KBM-7 (cell line): ENCODE data around the gene AFF2.

Experiments used
- DNase-seq: peaks from one replicate; pipeline ENCODE4 v3.0.0-alpha.2; 2015
- in situ Hi-C: fragments of 300-500 bp; cut with MboI; formaldehyde crosslinking; loops from 2 replicates; pipeline ENCODE4 v1.14.3; 2020; ENCODE audit warnings: low sequenced_read_pairs, low pct_unique_long_range_greater_than_20kb, mixed read lengths

Gene AFF2

GRCh38 chrX:148933881-148934280, 433.5 kb downstream of the AFF2 start:
- DNase-seq, result no peak
- in situ Hi-C loops, result no loop called here

- no peak for DNase-seq
- in situ Hi-C loops, result no loop called here
Observed at GRCh38 chrX:148938348-148938747, 437.9 kb downstream of the AFF2 start.

GRCh38 chrX:148940411-148940996, 440.1 kb downstream of the AFF2 start:
- in situ Hi-C loops, result no loop called here
- peak; percentile 8 for DNase-seq

GRCh38 chrX:148942754-148943153, 442.3 kb downstream of the AFF2 start:
- no peak for DNase-seq

GRCh38 chrX:148947399-148947975, 447.1 kb downstream of the AFF2 start:
- in situ Hi-C loops, result no loop called here
- DNase-seq, result no peak

More at GRCh38 chrX:148942754-148943153, 442.3 kb downstream of the AFF2 start:
- in situ Hi-C loops, result no loop called here

- in situ Hi-C loops, result no loop called here
- DNase-seq, result no peak
Observed at GRCh38 chrX:148956352-148956751, 455.9 kb downstream of the AFF2 start.

- no peak for DNase-seq
Observed at GRCh38 chrX:148958901-148959300, 458.5 kb downstream of the AFF2 start.

GRCh38 chrX:148960060-148960459, 459.6 kb downstream of the AFF2 start:
- DNase-seq, result no peak
- in situ Hi-C loops, result no loop called here

More at GRCh38 chrX:148958901-148959300, 458.5 kb downstream of the AFF2 start:
- in situ Hi-C loops, result no loop called here

GRCh38 chrX:148961985-148962384, 461.6 kb downstream of the AFF2 start:
- in situ Hi-C loops, result no loop called here
- no peak for DNase-seq

- in situ Hi-C loops, result no loop called here
- no peak for DNase-seq
Observed at GRCh38 chrX:148976571-148977400, 476.4 kb downstream of the AFF2 start.

- DNase-seq, result no peak
- in situ Hi-C loops, result no loop called here
Observed at GRCh38 chrX:148979786-148980185, 479.4 kb downstream of the AFF2 start.

GRCh38 chrX:148984238-148984637, 483.8 kb downstream of the AFF2 start:
- in situ Hi-C loops, result no loop called here
- DNase-seq, result no peak

- in situ Hi-C loops, result no loop called here
- no peak for DNase-seq
Observed at GRCh38 chrX:148991502-148991901, 491.1 kb downstream of the AFF2 start.

GRCh38 chrX:148995661-148996060, 495.2 kb downstream of the AFF2 start:
- in situ Hi-C loops, result no loop called here
- DNase-seq, result no peak

GRCh38 chrX:149002320-149002719, 501.9 kb downstream of the AFF2 start:
- DNase-seq, result no peak
- in situ Hi-C loops, result no loop called here

GRCh38 chrX:149003863-149004660, 503.6 kb downstream of the AFF2 start:
- DNase-seq, result no peak
- in situ Hi-C loops, result no loop called here

GRCh38 chrX:149004936-149005335, 504.5 kb downstream of the AFF2 start:
- in situ Hi-C loops, result no loop called here
- peak; percentile 1 for DNase-seq

GRCh38 chrX:149006235-149006634, 505.8 kb downstream of the AFF2 start:
- in situ Hi-C loops, result no loop called here
- no peak for DNase-seq

GRCh38 chrX:149007423-149007822, 507.0 kb downstream of the AFF2 start:
- in situ Hi-C loops, result no loop called here
- DNase-seq, result no peak
